ENCODE results near the gene RNF181.
"Not testable (repeated sequence)": the region's sequence is repeated elsewhere in the genome, so short reads cannot be mapped to it uniquely, and the experiment has no call there.

RNF181 gene

GRCh38 chr2:85606116-85606455, 10.5 kb downstream of the RNF181 start:
- Mint-ChIP-seq H3K4me3 (no peak overlapping the region), H3K9me3 (no peaks in the 10 kb centered on the region), H3K27ac (no peak overlapping the region), H3K36me3 (ENCODE audit: low read depth) (peaks cover 25% of the 10 kb centered on the region), H3K27me3 (ENCODE audit: low read depth) (no peaks in the 10 kb centered on the region), H3K4me1 (ENCODE audit: low read depth) (peaks cover 23% of the 10 kb centered on the region)
- no peak for DNase-seq (ENCODE audit: low spot score)

- Mint-ChIP-seq H3K27me3 (ENCODE audit: low read depth) (no peaks in the 10 kb centered on the region), H3K4me3 (no peak overlapping the region), H3K4me1 (ENCODE audit: low read depth) (peaks cover 23% of the 10 kb centered on the region), H3K27ac (no peak overlapping the region), H3K9me3 (no peaks in the 10 kb centered on the region), H3K36me3 (ENCODE audit: low read depth) (peaks cover 27% of the 10 kb centered on the region)
- DNase-seq (ENCODE audit: low spot score) = no peak
These were observed 12.0 kb downstream of the RNF181 start for GRCh38 chr2:85607268-85608215.

GRCh38 chr2:85611217-85611704, 15.7 kb downstream of the RNF181 start:
- H3K9me3 Mint-ChIP-seq = no peaks in the 10 kb centered on the region
- H3K27ac Mint-ChIP-seq = peak overlapping the region; percentile 88
- peaks cover 15% of the 10 kb centered on the region for H3K4me1 Mint-ChIP-seq (ENCODE audit: low read depth)
- H3K27me3 Mint-ChIP-seq (ENCODE audit: low read depth) = no peaks in the 10 kb centered on the region
- no peak for DNase-seq (ENCODE audit: low spot score)
- H3K4me3 Mint-ChIP-seq = peak overlapping the region; percentile 97
- peaks cover 23% of the 10 kb centered on the region for H3K36me3 Mint-ChIP-seq (ENCODE audit: low read depth)

- Mint-ChIP-seq H3K4me3 (peak within 1 kb of the TSS; percentile 97), H3K36me3 (ENCODE audit: low read depth) (peaks cover 23% of the 10 kb centered on the region), H3K4me1 (ENCODE audit: low read depth) (peaks cover 15% of the 10 kb centered on the region), H3K27ac (peak within 1 kb of the TSS; percentile 89), H3K27me3 (ENCODE audit: low read depth) (no peaks in the 10 kb centered on the region), H3K9me3 (no peaks in the 10 kb centered on the region)
- peak; percentile 92 for DNase-seq (ENCODE audit: low spot score)
These were observed 16.4 kb downstream of the RNF181 start, which contains the start of gene C2orf68 for GRCh38 chr2:85611705-85612587. C2orf68 (minus strand) TSS chr2:85612066; CDS start chr2:85611984, 82 bp downstream.

GRCh38 chr2:85613717-85614515, 18.4 kb downstream of the RNF181 start:
- H3K9me3 Mint-ChIP-seq = no peaks in the 10 kb centered on the region
- peaks cover 21% of the 10 kb centered on the region for H3K4me1 Mint-ChIP-seq (ENCODE audit: low read depth)
- DNase-seq (ENCODE audit: low spot score) = no peak
- no peaks in the 10 kb centered on the region for H3K27me3 Mint-ChIP-seq (ENCODE audit: low read depth)
- H3K4me3 Mint-ChIP-seq = no peak overlapping the region
- H3K27ac Mint-ChIP-seq = no peak overlapping the region
- peaks cover 24% of the 10 kb centered on the region for H3K36me3 Mint-ChIP-seq (ENCODE audit: low read depth)

GRCh38 chr2:85614757-85615156, 19.2 kb downstream of the RNF181 start:
- H3K27ac Mint-ChIP-seq; DNase-seq (ENCODE audit: low spot score); H3K9me3 Mint-ChIP-seq; H3K27me3 Mint-ChIP-seq (ENCODE audit: low read depth); H3K4me3 Mint-ChIP-seq: not testable (repeated sequence)
- Mint-ChIP-seq H3K36me3 (ENCODE audit: low read depth) (peaks cover 25% of the 10 kb centered on the region), H3K4me1 (ENCODE audit: low read depth) (peaks cover 18% of the 10 kb centered on the region)

GRCh38 chr2:85615413-85615728, 19.8 kb downstream of the RNF181 start:
- no peaks in the 10 kb centered on the region for H3K27me3 Mint-ChIP-seq (ENCODE audit: low read depth)
- peaks cover 15% of the 10 kb centered on the region for H3K4me1 Mint-ChIP-seq (ENCODE audit: low read depth)
- H3K9me3 Mint-ChIP-seq = no peaks in the 10 kb centered on the region
- H3K36me3 Mint-ChIP-seq (ENCODE audit: low read depth) = peaks cover 21% of the 10 kb centered on the region
- no peak for DNase-seq (ENCODE audit: low spot score)
- peak overlapping the region; percentile 95 for H3K4me3 Mint-ChIP-seq
- H3K27ac Mint-ChIP-seq = no peak overlapping the region

- not testable (repeated sequence) for H3K27ac Mint-ChIP-seq; H3K27me3 Mint-ChIP-seq (ENCODE audit: low read depth); H3K9me3 Mint-ChIP-seq; DNase-seq (ENCODE audit: low spot score)
- Mint-ChIP-seq H3K4me1 (ENCODE audit: low read depth) (peaks cover 10% of the 10 kb centered on the region), H3K4me3 (peak overlapping the region; percentile 95), H3K36me3 (ENCODE audit: low read depth) (peaks cover 29% of the 10 kb centered on the region)
These were observed 22.2 kb downstream of the RNF181 start for GRCh38 chr2:85617723-85618122.

- no peak for DNase-seq (ENCODE audit: low spot score)
- Mint-ChIP-seq H3K9me3 (no peaks in the 10 kb centered on the region), H3K27me3 (ENCODE audit: low read depth) (no peaks in the 10 kb centered on the region), H3K36me3 (ENCODE audit: low read depth) (peaks cover 45% of the 10 kb centered on the region), H3K27ac (no peak overlapping the region), H3K4me3 (no peak overlapping the region), H3K4me1 (ENCODE audit: low read depth) (peaks cover 12% of the 10 kb centered on the region)
These were observed 24.1 kb downstream of the RNF181 start for GRCh38 chr2:85619617-85620016.

GRCh38 chr2:85621338-85621737, 25.8 kb downstream of the RNF181 start:
- no peak for DNase-seq (ENCODE audit: low spot score)
- Mint-ChIP-seq H3K36me3 (ENCODE audit: low read depth) (peaks cover 56% of the 10 kb centered on the region), H3K4me3 (no peak overlapping the region), H3K4me1 (ENCODE audit: low read depth) (peaks cover 12% of the 10 kb centered on the region), H3K9me3 (no peaks in the 10 kb centered on the region), H3K27me3 (ENCODE audit: low read depth) (no peaks in the 10 kb centered on the region), H3K27ac (no peak overlapping the region)

GRCh38 chr2:85623991-85624390, 28.4 kb downstream of the RNF181 start:
- Mint-ChIP-seq H3K36me3 (ENCODE audit: low read depth) (peaks cover 59% of the 10 kb centered on the region), H3K27ac (no peak overlapping the region), H3K4me3 (no peak overlapping the region), H3K9me3 (no peaks in the 10 kb centered on the region), H3K4me1 (ENCODE audit: low read depth) (peaks cover 11% of the 10 kb centered on the region), H3K27me3 (ENCODE audit: low read depth) (no peaks in the 10 kb centered on the region)
- DNase-seq (ENCODE audit: low spot score) = no peak

- no peaks in the 10 kb centered on the region for H3K27me3 Mint-ChIP-seq (ENCODE audit: low read depth)
- DNase-seq (ENCODE audit: low spot score) = no peak
- H3K4me1 Mint-ChIP-seq (ENCODE audit: low read depth) = peaks cover 9% of the 10 kb centered on the region
- H3K9me3 Mint-ChIP-seq = no peaks in the 10 kb centered on the region
- no peak overlapping the region for H3K4me3 Mint-ChIP-seq
- peaks cover 66% of the 10 kb centered on the region for H3K36me3 Mint-ChIP-seq (ENCODE audit: low read depth)
- H3K27ac Mint-ChIP-seq = no peak overlapping the region
These were observed 33.1 kb downstream of the RNF181 start for GRCh38 chr2:85628658-85629057.

GRCh38 chr2:85631316-85631715, 35.8 kb downstream of the RNF181 start:
- DNase-seq (ENCODE audit: low spot score) = no peak
- H3K4me3 Mint-ChIP-seq = no peak overlapping the region
- no peaks in the 10 kb centered on the region for H3K27me3 Mint-ChIP-seq (ENCODE audit: low read depth)
- H3K36me3 Mint-ChIP-seq (ENCODE audit: low read depth) = peaks cover 61% of the 10 kb centered on the region
- H3K9me3 Mint-ChIP-seq = no peaks in the 10 kb centered on the region
- H3K4me1 Mint-ChIP-seq (ENCODE audit: low read depth) = peaks cover 10% of the 10 kb centered on the region
- no peak overlapping the region for H3K27ac Mint-ChIP-seq

Measured in T-helper 2 cell treated with Interferon-gamma antibody and Interleukin-4, amounts not matched to agents 5 μg/mL and 100 μg/mL, for 36 hours (primary cell).